ENCODE measurements around the gene ARHGAP23. TPM values are rescaled to one million over a fixed set of nuclear protein-coding genes. Genes with fewer than 3 reads are reported as not detected.

The ARHGAP23 gene, protein sequence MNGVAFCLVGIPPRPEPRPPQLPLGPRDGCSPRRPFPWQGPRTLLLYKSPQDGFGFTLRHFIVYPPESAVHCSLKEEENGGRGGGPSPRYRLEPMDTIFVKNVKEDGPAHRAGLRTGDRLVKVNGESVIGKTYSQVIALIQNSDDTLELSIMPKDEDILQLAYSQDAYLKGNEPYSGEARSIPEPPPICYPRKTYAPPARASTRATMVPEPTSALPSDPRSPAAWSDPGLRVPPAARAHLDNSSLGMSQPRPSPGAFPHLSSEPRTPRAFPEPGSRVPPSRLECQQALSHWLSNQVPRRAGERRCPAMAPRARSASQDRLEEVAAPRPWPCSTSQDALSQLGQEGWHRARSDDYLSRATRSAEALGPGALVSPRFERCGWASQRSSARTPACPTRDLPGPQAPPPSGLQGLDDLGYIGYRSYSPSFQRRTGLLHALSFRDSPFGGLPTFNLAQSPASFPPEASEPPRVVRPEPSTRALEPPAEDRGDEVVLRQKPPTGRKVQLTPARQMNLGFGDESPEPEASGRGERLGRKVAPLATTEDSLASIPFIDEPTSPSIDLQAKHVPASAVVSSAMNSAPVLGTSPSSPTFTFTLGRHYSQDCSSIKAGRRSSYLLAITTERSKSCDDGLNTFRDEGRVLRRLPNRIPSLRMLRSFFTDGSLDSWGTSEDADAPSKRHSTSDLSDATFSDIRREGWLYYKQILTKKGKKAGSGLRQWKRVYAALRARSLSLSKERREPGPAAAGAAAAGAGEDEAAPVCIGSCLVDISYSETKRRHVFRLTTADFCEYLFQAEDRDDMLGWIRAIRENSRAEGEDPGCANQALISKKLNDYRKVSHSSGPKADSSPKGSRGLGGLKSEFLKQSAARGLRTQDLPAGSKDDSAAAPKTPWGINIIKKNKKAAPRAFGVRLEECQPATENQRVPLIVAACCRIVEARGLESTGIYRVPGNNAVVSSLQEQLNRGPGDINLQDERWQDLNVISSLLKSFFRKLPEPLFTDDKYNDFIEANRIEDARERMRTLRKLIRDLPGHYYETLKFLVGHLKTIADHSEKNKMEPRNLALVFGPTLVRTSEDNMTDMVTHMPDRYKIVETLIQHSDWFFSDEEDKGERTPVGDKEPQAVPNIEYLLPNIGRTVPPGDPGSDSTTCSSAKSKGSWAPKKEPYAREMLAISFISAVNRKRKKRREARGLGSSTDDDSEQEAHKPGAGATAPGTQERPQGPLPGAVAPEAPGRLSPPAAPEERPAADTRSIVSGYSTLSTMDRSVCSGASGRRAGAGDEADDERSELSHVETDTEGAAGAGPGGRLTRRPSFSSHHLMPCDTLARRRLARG (N-terminal part only)
- total RNA-seq: 16.9 and 27.8 TPM in 2 replicates

DNA sequence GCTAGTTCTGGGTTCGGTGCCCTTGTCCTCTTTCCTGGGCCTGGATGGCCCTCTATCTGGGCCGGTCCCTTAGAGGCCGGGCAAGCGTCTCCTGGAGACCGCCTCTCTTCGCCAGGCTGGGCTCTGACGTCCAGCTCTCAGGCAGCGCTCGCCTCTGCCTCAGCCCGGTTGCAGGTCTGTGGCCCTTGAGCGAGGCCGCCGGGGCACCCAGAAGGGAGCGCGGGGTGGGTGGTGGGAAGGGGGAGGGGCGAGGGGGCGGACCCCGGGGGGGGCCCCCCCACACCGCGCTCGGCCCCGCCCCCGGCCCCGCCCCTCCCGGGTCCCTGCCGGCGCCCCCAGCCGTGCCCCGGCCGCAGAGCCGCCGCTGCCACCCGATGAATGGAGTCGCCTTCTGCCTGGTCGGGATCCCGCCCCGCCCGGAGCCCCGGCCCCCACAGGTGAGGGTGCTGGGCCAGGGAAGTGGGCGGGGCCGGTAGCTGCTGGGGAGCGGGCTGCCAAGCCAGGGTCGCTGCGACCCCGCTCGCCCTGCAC, at the start of gene ARHGAP23:
ARHGAP23 (plus strand) TSS at position 353 of the 531 bp plus-strand sequence; CDS start at position 375, 22 bp downstream.

Other genes with a start within 250 kb of the ARHGAP23 start
- gene TBC1D3, start 235.9 kb upstream of the ARHGAP23 start, total RNA-seq: 0.98 TPM in 1 of 2 replicates, not detected in the other
- gene MRPL45, start 131.3 kb upstream of the ARHGAP23 start, total RNA-seq: 36.0 and 39.9 TPM in 2 replicates
- gene GPR179, start 84.5 kb upstream of the ARHGAP23 start, total RNA-seq: under 0.01 TPM in 1 of 2 replicates, not detected in the other
- gene SOCS7, start 76.6 kb upstream of the ARHGAP23 start, total RNA-seq: 6.6 and 12.1 TPM in 2 replicates
- under 0.01 TPM in 1 of 2 replicates, not detected in the other for gene SRCIN1, start 177.5 kb downstream of the ARHGAP23 start, total RNA-seq
- 2.6 and 3.9 TPM in 2 replicates for gene EPOP, start 246.5 kb downstream of the ARHGAP23 start, total RNA-seq